Activated CD8-positive, alpha-beta memory T cell treated with anti-CD3 and anti-CD28 coated beads, Interleukin-2, amount 10 ng/mL, durations not matched to agents 7 days and 5 days (primary cell): Measurements from ENCODE around the gene LCP1. TPM values are rescaled to one million over a fixed set of nuclear protein-coding genes. Genes with fewer than 3 reads are reported as not detected.

Experiments
- ATAC-seq: fragments of 150-1000 bp; cut with Tn5 transposase; one replicate; pipeline ENCODE4 v1.10.0; 2021; ENCODE audit warnings: moderate library complexity
- CTCF ChIA-PET: fragments of 350-600 bp; sonication (Branson Sonifier 250); formaldehyde crosslinking; loops from one replicate; lab custom pipeline; 2021; ENCODE audit warnings: antibody characterized with exemption; lab: Charles Lee
- DNase-seq: peaks from one replicate; pipeline ENCODE4 v3.0.0-alpha.2; 2020
- H3K27ac Mint-ChIP-seq: one replicate; pipeline ENCODE4 v1.8.0; 2021; ENCODE audit warnings: mild to moderate bottlenecking, mixed read lengths
- H3K27me3 Mint-ChIP-seq: one replicate; pipeline ENCODE4 v1.8.0; 2021; ENCODE audit warnings: mixed read lengths
- H3K36me3 Mint-ChIP-seq: one replicate; pipeline ENCODE4 v1.8.0; 2021; ENCODE audit warnings: mild to moderate bottlenecking, mixed read lengths
- H3K4me1 Mint-ChIP-seq: one replicate; pipeline ENCODE4 v1.8.0; 2021; ENCODE audit warnings: mixed read lengths
- H3K4me3 Mint-ChIP-seq: one replicate; pipeline ENCODE4 v1.8.0; 2021; ENCODE audit warnings: mild to moderate bottlenecking, moderate library complexity, mixed read lengths
- H3K9me3 Mint-ChIP-seq: one replicate; pipeline ENCODE4 v1.8.0; 2022; ENCODE audit warnings: low read depth, mixed read lengths
- total RNA-seq, 2 experiments: library from RNA; stranded (reverse); gene quantifications; one replicate each; pipeline ENCODE4 v1.2.3, GENCODE V29; 2021

The LCP1 gene
- total RNA-seq, 2 experiments from 2014 or later, result 923 to 1,101 TPM

- Mint-ChIP-seq H3K4me3 (no peak overlapping the region), H3K9me3 (no peaks in the 10 kb centered on the region), H3K4me1 (peaks cover under 1% of the 10 kb centered on the region), H3K36me3 (no peaks in the 10 kb centered on the region), H3K27ac (no peak overlapping the region), H3K27me3 (peaks cover 47% of the 10 kb centered on the region)
- ATAC-seq (no peak), DNase-seq (no peak)
- CTCF ChIA-PET, result interaction anchor here (1.4 kb wide), 1 partner anchor 15 kb away, joined by 3 read pairs; no protein-coding TSS in a partner anchor
Measured at GRCh38 chr13:46114613-46115012, 67.4 kb downstream of the LCP1 start.

DNA sequence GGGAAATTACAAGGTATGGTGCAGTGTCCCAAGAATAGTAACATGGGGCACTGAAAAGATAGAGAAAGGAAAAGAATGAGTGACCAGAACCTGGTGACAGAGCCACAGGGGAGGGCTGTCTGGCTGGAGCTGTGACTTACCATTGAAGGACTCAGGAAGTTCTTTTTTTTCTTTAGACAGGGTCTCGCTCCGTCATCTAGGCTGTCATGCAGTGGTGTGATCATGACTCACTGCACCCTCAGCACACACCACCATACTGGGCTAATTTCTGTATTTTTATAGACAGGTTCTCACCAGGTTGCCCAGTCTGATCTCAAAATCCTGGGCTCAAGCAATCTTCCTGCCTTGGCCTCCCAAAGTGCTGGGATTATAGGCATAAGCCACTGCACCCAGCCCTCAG, 68.4 kb downstream of the LCP1 start:
- H3K27me3 Mint-ChIP-seq, result peaks cover 48% of the 10 kb centered on the region
- no peaks in the 10 kb centered on the region for H3K36me3 Mint-ChIP-seq
- H3K9me3 Mint-ChIP-seq, result no peaks in the 10 kb centered on the region
- CTCF ChIA-PET, result no interaction called here
- ATAC-seq, result no peak
- H3K4me3 Mint-ChIP-seq, result no peak overlapping the region
- DNase-seq, result no peak
- no peak overlapping the region for H3K27ac Mint-ChIP-seq
- peaks cover 4% of the 10 kb centered on the region for H3K4me1 Mint-ChIP-seq

DNA sequence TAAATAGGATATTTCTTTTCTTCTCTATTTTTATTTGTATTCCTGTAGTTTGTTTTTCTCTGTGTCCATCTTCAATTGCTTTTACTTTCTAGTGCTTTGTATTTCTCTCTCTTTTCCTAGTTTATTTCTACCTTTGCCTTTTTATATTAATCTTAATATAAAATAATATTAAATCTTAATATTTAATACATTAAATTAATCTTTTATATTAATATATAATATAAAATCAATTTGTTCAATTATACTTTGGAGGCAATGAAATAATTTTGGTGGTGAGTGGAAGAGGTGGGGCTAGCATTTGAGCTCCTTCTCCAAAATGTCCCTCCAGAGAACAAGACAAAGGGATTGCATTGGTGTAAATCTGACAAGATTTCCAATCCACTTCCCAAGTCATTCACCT, 70.8 kb downstream of the LCP1 start:
- no peak overlapping the region for H3K4me3 Mint-ChIP-seq
- peaks cover 11% of the 10 kb centered on the region for H3K4me1 Mint-ChIP-seq
- DNase-seq (no peak), ATAC-seq (no peak)
- no peaks in the 10 kb centered on the region for H3K9me3 Mint-ChIP-seq
- H3K27me3 Mint-ChIP-seq, result peaks cover 40% of the 10 kb centered on the region
- H3K27ac Mint-ChIP-seq, result no peak overlapping the region
- H3K36me3 Mint-ChIP-seq, result no peaks in the 10 kb centered on the region
- CTCF ChIA-PET, result interaction anchor here (1.8 to 2.6 kb wide), 2 partner anchors 15 to 74 kb away, joined by 3 to 8 read pairs; no protein-coding TSS in a partner anchor

DNA sequence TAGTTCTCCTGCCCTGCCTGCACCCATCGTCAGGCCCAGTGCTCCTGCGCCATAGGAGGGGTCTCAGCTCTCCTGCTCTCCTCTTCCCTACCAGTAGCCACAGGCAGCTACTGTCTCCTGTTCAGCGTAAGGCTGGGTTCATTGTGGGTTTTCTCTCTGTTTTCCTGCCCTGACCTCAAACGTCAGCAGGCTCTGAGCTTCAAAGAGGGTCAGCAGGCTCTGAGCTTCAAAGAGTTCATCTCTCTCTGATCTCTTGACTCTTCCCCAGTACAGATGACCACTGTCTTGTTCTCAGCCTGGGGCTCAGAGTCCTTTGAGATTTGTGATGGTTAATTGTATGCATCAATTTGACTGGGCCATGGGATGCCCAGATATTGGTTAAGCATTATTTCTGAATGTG, 72.5 kb downstream of the LCP1 start:
- no peaks in the 10 kb centered on the region for H3K36me3 Mint-ChIP-seq
- CTCF ChIA-PET, result no interaction called here
- ATAC-seq (no peak), DNase-seq (no peak)
- H3K4me1 Mint-ChIP-seq, result peaks cover 11% of the 10 kb centered on the region
- H3K9me3 Mint-ChIP-seq, result no peaks in the 10 kb centered on the region
- H3K27me3 Mint-ChIP-seq, result peaks cover 39% of the 10 kb centered on the region
- no peak overlapping the region for H3K27ac Mint-ChIP-seq
- no peak overlapping the region for H3K4me3 Mint-ChIP-seq

GRCh38 chr13:46106839-46107371, 75.1 kb downstream of the LCP1 start:
- DNase-seq, result no peak
- Mint-ChIP-seq H3K9me3 (no peaks in the 10 kb centered on the region), H3K27ac (no peak overlapping the region), H3K27me3 (peaks cover 29% of the 10 kb centered on the region), H3K4me1 (peaks cover 11% of the 10 kb centered on the region), H3K4me3 (no peak overlapping the region), H3K36me3 (no peaks in the 10 kb centered on the region)
- CTCF ChIA-PET, result interaction anchor here (0.9 to 1.0 kb wide), 2 partner anchors 20 to 27 kb away, joined by 3 read pairs; no protein-coding TSS in a partner anchor
- no peak for ATAC-seq

- CTCF ChIA-PET, result no interaction called here
- peaks cover 11% of the 10 kb centered on the region for H3K4me1 Mint-ChIP-seq
- ATAC-seq (no peak), DNase-seq (no peak)
- H3K27ac Mint-ChIP-seq, result no peak within 1 kb of the TSS
- peaks cover 18% of the 10 kb centered on the region for H3K27me3 Mint-ChIP-seq
- H3K9me3 Mint-ChIP-seq, result no peaks in the 10 kb centered on the region
- H3K36me3 Mint-ChIP-seq, result no peaks in the 10 kb centered on the region
- no peak within 1 kb of the TSS for H3K4me3 Mint-ChIP-seq
Measured at GRCh38 chr13:46104868-46105267, 77.1 kb downstream of the LCP1 start, which contains the start of gene CPB2. Gene CPB2, minus strand, starts transcription at chr13:46105033. Its CDS starts 24 bp downstream, at chr13:46105009.

GRCh38 chr13:46103037-46103436, 78.9 kb downstream of the LCP1 start:
- no peak overlapping the region for H3K4me3 Mint-ChIP-seq
- no peaks in the 10 kb centered on the region for H3K36me3 Mint-ChIP-seq
- no peak overlapping the region for H3K27ac Mint-ChIP-seq
- peaks cover 7% of the 10 kb centered on the region for H3K4me1 Mint-ChIP-seq
- H3K27me3 Mint-ChIP-seq, result peaks cover 7% of the 10 kb centered on the region
- CTCF ChIA-PET, result interaction anchor here (1.6 kb wide), 1 partner anchor 24 kb away, joined by 5 read pairs; no protein-coding TSS in a partner anchor
- no peaks in the 10 kb centered on the region for H3K9me3 Mint-ChIP-seq
- ATAC-seq (no peak), DNase-seq (no peak)

DNA sequence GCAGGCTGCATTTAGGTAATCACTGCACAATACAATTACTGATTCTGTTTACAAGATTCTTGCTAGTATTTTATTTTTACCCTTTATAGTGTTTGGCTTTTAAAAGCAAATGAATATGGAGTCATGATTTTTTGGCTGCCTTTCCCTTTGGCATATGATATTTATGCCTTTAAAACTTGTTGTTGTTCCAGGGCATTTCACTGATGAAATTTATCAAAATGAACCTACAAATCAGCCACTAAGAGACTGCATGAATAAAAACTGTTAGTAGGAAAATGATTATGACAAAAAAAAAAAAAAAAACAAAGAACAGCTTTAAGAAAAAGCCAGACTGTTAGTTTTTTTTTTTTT, 79.7 kb downstream of the LCP1 start:
- DNase-seq, result no peak
- Mint-ChIP-seq H3K36me3 (no peaks in the 10 kb centered on the region), H3K4me1 (peaks cover 4% of the 10 kb centered on the region), H3K27ac (no peak overlapping the region), H3K27me3 (peaks cover 4% of the 10 kb centered on the region), H3K9me3 (no peaks in the 10 kb centered on the region), H3K4me3 (no peak overlapping the region)
- CTCF ChIA-PET, result interaction anchor here (1.6 kb wide), 1 partner anchor 24 kb away, joined by 5 read pairs; no protein-coding TSS in a partner anchor
- ATAC-seq, result no peak

GRCh38 chr13:46101484-46102254, 80.3 kb downstream of the LCP1 start:
- no peak overlapping the region for H3K27ac Mint-ChIP-seq
- no peak for DNase-seq

DNA sequence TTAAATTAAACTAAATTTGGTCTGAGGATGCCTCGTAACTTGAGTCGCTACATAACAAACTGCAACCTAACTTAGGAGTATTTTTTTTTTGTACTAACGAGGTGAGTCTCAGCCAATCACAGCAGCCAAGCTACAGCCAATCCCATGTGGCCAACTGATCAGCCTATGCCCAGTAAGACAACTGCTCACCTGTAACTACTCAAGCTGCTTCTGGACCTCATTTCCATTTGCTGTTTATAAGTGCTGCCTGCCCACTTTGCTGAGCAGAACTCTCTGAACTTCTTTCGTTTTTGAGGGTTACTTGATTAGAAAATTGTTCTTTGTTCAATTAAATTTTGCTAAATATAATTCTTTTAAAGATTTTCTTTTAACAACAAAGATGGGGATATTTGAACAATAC, 81.0 kb downstream of the LCP1 start:
- no peak overlapping the region for H3K27ac Mint-ChIP-seq
- DNase-seq (no peak), ATAC-seq (no peak)
- CTCF ChIA-PET, result interaction anchor here (1.5 kb wide), 1 partner anchor 16 kb away, joined by 3 read pairs; no protein-coding TSS in a partner anchor
- H3K36me3 Mint-ChIP-seq, result no peaks in the 10 kb centered on the region
- no peaks in the 10 kb centered on the region for H3K9me3 Mint-ChIP-seq
- H3K4me3 Mint-ChIP-seq, result no peak overlapping the region
- H3K27me3 Mint-ChIP-seq, result peaks cover 2% of the 10 kb centered on the region
- no peaks in the 10 kb centered on the region for H3K4me1 Mint-ChIP-seq

More at GRCh38 chr13:46101484-46102254, 80.3 kb downstream of the LCP1 start:
- no peaks in the 10 kb centered on the region for H3K4me1 Mint-ChIP-seq
- no peaks in the 10 kb centered on the region for H3K9me3 Mint-ChIP-seq
- CTCF ChIA-PET, result no interaction called here
- H3K36me3 Mint-ChIP-seq, result no peaks in the 10 kb centered on the region
- no peak for ATAC-seq
- peaks cover 4% of the 10 kb centered on the region for H3K27me3 Mint-ChIP-seq
- H3K4me3 Mint-ChIP-seq, result no peak overlapping the region

DNA sequence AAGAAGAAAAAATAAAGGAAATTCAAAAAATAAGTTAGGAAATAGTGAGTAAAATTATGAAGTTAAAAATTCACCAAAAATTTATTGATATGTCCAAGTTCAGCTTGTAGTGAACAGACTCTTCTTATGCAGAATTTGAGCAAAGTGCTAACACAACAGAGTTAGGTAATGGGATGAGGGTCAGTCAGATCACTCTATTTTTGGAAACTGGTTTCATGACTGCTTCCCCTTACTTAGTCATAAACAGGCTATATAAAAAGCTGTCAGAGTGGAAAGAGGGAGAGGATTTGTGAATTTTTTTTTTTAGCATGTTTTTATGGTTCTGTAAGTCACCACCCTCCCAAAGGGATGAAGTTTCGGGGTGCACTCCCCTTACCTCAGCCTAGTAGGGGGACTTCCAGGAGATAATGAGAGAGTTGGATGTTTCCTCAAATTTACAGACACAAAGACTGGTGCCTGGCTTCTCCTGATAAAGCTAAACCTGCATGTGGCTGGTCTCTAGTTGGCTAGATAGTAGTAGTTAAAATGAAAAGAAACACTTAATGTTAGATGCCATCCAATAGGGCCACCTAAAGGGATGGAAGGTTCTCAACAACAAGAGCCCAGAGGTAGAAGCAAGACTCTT, 81.7 kb downstream of the LCP1 start:
- H3K4me3 Mint-ChIP-seq, result no peak overlapping the region
- H3K27ac Mint-ChIP-seq, result no peak overlapping the region
- peaks cover 3% of the 10 kb centered on the region for H3K27me3 Mint-ChIP-seq
- H3K4me1 Mint-ChIP-seq, result no peaks in the 10 kb centered on the region
- no peak for DNase-seq
- H3K36me3 Mint-ChIP-seq, result no peaks in the 10 kb centered on the region
- no peaks in the 10 kb centered on the region for H3K9me3 Mint-ChIP-seq
- ATAC-seq, result no peak
- CTCF ChIA-PET, result interaction anchor here (1.5 kb wide), 1 partner anchor 15 kb away, joined by 3 read pairs; no protein-coding TSS in a partner anchor

- CTCF ChIA-PET, result no interaction called here
- Mint-ChIP-seq H3K4me3 (no peak overlapping the region), H3K27me3 (peaks cover 20% of the 10 kb centered on the region), H3K4me1 (no peaks in the 10 kb centered on the region), H3K36me3 (no peaks in the 10 kb centered on the region), H3K9me3 (no peaks in the 10 kb centered on the region), H3K27ac (no peak overlapping the region)
- no peak for ATAC-seq
- no peak for DNase-seq
Measured at GRCh38 chr13:46097663-46098062, 84.3 kb downstream of the LCP1 start.

- Mint-ChIP-seq H3K27ac (no peak overlapping the region), H3K27me3 (peaks cover 24% of the 10 kb centered on the region), H3K4me3 (no peak overlapping the region), H3K36me3 (no peaks in the 10 kb centered on the region), H3K4me1 (no peaks in the 10 kb centered on the region), H3K9me3 (no peaks in the 10 kb centered on the region)
- DNase-seq (no peak), ATAC-seq (no peak)
- CTCF ChIA-PET, result no interaction called here
Measured at GRCh38 chr13:46097015-46097414, 85.0 kb downstream of the LCP1 start.
